ENCODE data around the gene LRRC40. TPM values are rescaled to one million over a fixed set of nuclear protein-coding genes. Genes with fewer than 3 reads are reported as not detected.

The LRRC40 gene
- total RNA-seq, 2 experiments from 2014 or later: 20.4 to 20.5 TPM

Other genes with a start within 250 kb of the LRRC40 start
- 100 to 1,000 TPM; 172 to 173 TPM for gene SRSF11, start 15.8 kb upstream of the LRRC40 start, total RNA-seq
- gene ANKRD13C, start 149.1 kb upstream of the LRRC40 start, total RNA-seq: 10 to 100 TPM in 1 of 2 experiments, 1 to 10 TPM in 1; 9.2 to 10.3 TPM
- 10 to 100 TPM; 30.3 to 36.1 TPM for gene CTH, start 205.7 kb upstream of the LRRC40 start, total RNA-seq